HG02759 (cell line): ENCODE data around the gene HMGN4.
"Not testable (repeated sequence)": the region's sequence is repeated elsewhere in the genome, so short reads cannot be mapped to it uniquely, and the experiment has no call there.

Source experiments
- ATAC-seq: cut with Tn5 transposase; IDR thresholded peaks from one replicate; pipeline ENCODE4 v1.9.1; 2021; ENCODE audit warnings: mild to moderate bottlenecking, moderate library complexity; ENCODE audit not compliant: unreplicated experiment

The HMGN4 gene

GRCh38 chr6:26522486-26523228 is 15.5 kb upstream of the HMGN4 start:
- not testable (repeated sequence) for ATAC-seq

GRCh38 chr6:26524314-26524713 is 13.9 kb upstream of the HMGN4 start:
- not testable (repeated sequence) for ATAC-seq

GRCh38 chr6:26524722-26525370 is 13.3 kb upstream of the HMGN4 start:
- ATAC-seq, result no peak

- no peak for ATAC-seq
These were observed 12.3 kb upstream of the HMGN4 start for GRCh38 chr6:26525838-26526237.

- no peak for ATAC-seq
These were observed 11.2 kb upstream of the HMGN4 start for GRCh38 chr6:26526928-26527327.

GRCh38 chr6:26530203-26530602 is 8.0 kb upstream of the HMGN4 start:
- no peak for ATAC-seq

GRCh38 chr6:26531897-26532296 is 6.3 kb upstream of the HMGN4 start:
- no peak for ATAC-seq

GRCh38 chr6:26532699-26533531 is 5.3 kb upstream of the HMGN4 start:
- ATAC-seq, result peak; percentile 37

GRCh38 chr6:26533532-26533931 is 4.6 kb upstream of the HMGN4 start:
- no peak for ATAC-seq

GRCh38 chr6:26534681-26535465 is 3.3 kb upstream of the HMGN4 start:
- ATAC-seq, result no peak

- no peak for ATAC-seq
These were observed 1.5 kb upstream of the HMGN4 start for GRCh38 chr6:26536571-26537159.

- peak; percentile 49 for ATAC-seq
These were observed 863 bp upstream of the HMGN4 start for GRCh38 chr6:26537160-26537845.

GRCh38 chr6:26538572-26538902 is 371 bp downstream of the HMGN4 start:
- no peak for ATAC-seq

GRCh38 chr6:26539071-26539615 is 977 bp downstream of the HMGN4 start:
- no peak for ATAC-seq

GRCh38 chr6:26541579-26541978 is 3.4 kb downstream of the HMGN4 start:
- ATAC-seq, result no peak

- ATAC-seq, result no peak
These were observed 5.8 kb downstream of the HMGN4 start for GRCh38 chr6:26543953-26544352.

- no peak for ATAC-seq
These were observed 6.3 kb downstream of the HMGN4 start for GRCh38 chr6:26544473-26544872.

- ATAC-seq, result no peak
These were observed 7.5 kb downstream of the HMGN4 start for GRCh38 chr6:26545627-26546026.

- not testable (repeated sequence) for ATAC-seq
These were observed 9.2 kb downstream of the HMGN4 start for GRCh38 chr6:26547363-26547762.
